Loucy (cell line): ENCODE results near the gene SLC25A13.

Source experiments
- H2AFZ ChIP-seq: fragments of 200-600 bp; sonication (generic); 2 replicates; pipeline ENCODE4 v1.6.0; 2016; ENCODE audit warnings: antibody characterized with exemption, mild to moderate bottlenecking, low read length, moderate library complexity
- H3F3A ChIP-seq: fragments of 200-600 bp; 2 replicates; pipeline ENCODE4 v1.6.0; 2016; ENCODE audit warnings: antibody characterized with exemption, low read depth, mild to moderate bottlenecking
- H3K27me3 ChIP-seq: fragments of 200-600 bp; sonication (generic); 2 replicates; pipeline ENCODE4 v1.6.1; 2014; ENCODE audit warnings: low read length, mild to moderate bottlenecking; ENCODE audit not compliant: insufficient read depth, poor library complexity, severe bottlenecking
- H3K36me3 ChIP-seq: fragments of 200-600 bp; sonication (generic); 2 replicates; pipeline ENCODE4 v1.6.1; 2016; ENCODE audit warnings: low read length; ENCODE audit not compliant: insufficient read depth
- H3K4me1 ChIP-seq: fragments of 200-600 bp; sonication (generic); 2 replicates; pipeline ENCODE4 v1.5.1; 2014; ENCODE audit warnings: low read length, mild to moderate bottlenecking; ENCODE audit not compliant: insufficient read depth, poor library complexity, severe bottlenecking
- H3K4me2 ChIP-seq: fragments of 200-600 bp; sonication (generic); 2 replicates; pipeline ENCODE4 v1.6.0; 2014; ENCODE audit warnings: antibody characterized with exemption, low read length, low read depth, mild to moderate bottlenecking; ENCODE audit not compliant: poor library complexity, severe bottlenecking
- H3K4me3 ChIP-seq: fragments of 200-600 bp; sonication (generic); 2 replicates; pipeline ENCODE4 v1.5.1; 2014; ENCODE audit warnings: low read length, mild to moderate bottlenecking, mixed read lengths; ENCODE audit not compliant: poor library complexity, severe bottlenecking
- H3K79me2 ChIP-seq: fragments of 200-600 bp; sonication (generic); 2 replicates; pipeline ENCODE4 v1.6.1; 2014; ENCODE audit warnings: low read length; ENCODE audit not compliant: insufficient read depth
- H3K9ac ChIP-seq: fragments of 200-600 bp; sonication (generic); 2 replicates; pipeline ENCODE4 v1.6.0; 2014; ENCODE audit warnings: mild to moderate bottlenecking, low read depth, low read length, moderate library complexity; ENCODE audit not compliant: poor library complexity, severe bottlenecking
- H3K9me2 ChIP-seq: fragments of 200-600 bp; sonication (generic); replicated peaks from 2 replicates; pipeline ENCODE4 v1.6.1; 2016; ENCODE audit warnings: low read depth, low read length, mixed read lengths
- H3K9me3 ChIP-seq: fragments of 200-600 bp; sonication (generic); 2 replicates; pipeline ENCODE4 v1.6.1; 2014; ENCODE audit warnings: mild to moderate bottlenecking, antibody characterized with exemption, low read length, low read depth; ENCODE audit not compliant: insufficient read depth
- H4K20me1 ChIP-seq: fragments of 200-600 bp; sonication (generic); 2 replicates; pipeline ENCODE4 v1.6.0; 2014; ENCODE audit warnings: antibody characterized with exemption, low read length, mild to moderate bottlenecking; ENCODE audit not compliant: insufficient read depth, poor library complexity, severe bottlenecking
- EZH2phosphoT487 ChIP-seq: fragments of 200-600 bp; IDR thresholded peaks from 2 replicates; pipeline ENCODE4 v1.6.1; 2018; ENCODE audit warnings: antibody characterized with exemption, mild to moderate bottlenecking, moderate library complexity, borderline replicate concordance
- TF ChIP-seq, protein P1 (sequence below): fragments of 200-600 bp; sonication (generic); conservative IDR thresholded peaks from 2 replicates; pipeline ENCODE4 v1.5.1; 2014; ENCODE audit warnings: mild to moderate bottlenecking, antibody characterized with exemption, low read length

Gene SLC25A13

DNA sequence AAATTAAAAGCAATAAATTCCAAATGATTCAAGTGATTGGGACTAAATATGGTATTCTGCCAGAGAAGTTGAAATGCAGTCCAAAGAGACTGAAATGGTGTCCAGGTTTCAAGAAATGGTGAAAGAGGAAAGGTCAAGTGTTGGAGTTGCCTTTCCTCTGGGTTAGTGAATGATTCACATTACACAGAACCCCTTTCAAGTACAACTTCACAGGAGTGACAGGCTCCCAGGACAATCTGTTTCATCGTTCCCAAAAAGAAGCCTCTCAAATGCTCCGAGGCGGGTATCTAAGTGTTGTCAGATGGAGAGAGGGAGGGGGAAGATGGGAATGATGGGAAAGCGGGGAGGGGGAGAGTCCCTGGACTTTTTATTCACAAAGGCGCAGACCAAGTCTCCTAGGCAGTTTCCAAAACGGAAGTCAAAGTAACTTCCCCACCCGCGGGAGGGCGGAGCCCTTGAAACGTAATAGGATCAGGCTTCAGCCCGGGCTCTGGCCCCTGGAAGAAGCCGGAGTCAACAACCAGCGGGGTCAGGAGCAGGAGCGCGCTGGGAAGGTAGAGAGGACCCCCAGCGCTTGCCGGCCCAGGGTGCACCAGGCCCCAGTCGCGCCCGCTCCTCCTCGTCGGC is 754 bp downstream of the SLC25A13 start:
- peaks cover 56% of the 10 kb centered on the region for H3K79me2 ChIP-seq
- H4K20me1 ChIP-seq = peaks cover 4% of the 10 kb centered on the region
- TF ChIP-seq EZH2phosphoT487 = no peak
- TF ChIP-seq, protein P1, sequence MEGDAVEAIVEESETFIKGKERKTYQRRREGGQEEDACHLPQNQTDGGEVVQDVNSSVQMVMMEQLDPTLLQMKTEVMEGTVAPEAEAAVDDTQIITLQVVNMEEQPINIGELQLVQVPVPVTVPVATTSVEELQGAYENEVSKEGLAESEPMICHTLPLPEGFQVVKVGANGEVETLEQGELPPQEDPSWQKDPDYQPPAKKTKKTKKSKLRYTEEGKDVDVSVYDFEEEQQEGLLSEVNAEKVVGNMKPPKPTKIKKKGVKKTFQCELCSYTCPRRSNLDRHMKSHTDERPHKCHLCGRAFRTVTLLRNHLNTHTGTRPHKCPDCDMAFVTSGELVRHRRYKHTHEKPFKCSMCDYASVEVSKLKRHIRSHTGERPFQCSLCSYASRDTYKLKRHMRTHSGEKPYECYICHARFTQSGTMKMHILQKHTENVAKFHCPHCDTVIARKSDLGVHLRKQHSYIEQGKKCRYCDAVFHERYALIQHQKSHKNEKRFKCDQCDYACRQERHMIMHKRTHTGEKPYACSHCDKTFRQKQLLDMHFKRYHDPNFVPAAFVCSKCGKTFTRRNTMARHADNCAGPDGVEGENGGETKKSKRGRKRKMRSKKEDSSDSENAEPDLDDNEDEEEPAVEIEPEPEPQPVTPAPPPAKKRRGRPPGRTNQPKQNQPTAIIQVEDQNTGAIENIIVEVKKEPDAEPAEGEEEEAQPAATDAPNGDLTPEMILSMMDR = no peak
- H3K9me3 ChIP-seq = no peaks in the 10 kb centered on the region
- no peaks in the 10 kb centered on the region for H3K27me3 ChIP-seq
- H3K4me1 ChIP-seq = peaks cover 47% of the 10 kb centered on the region
- peak overlapping the region; percentile 93 for H3K4me2 ChIP-seq
- H3K9me2 ChIP-seq = no peaks in the 10 kb centered on the region
- peak overlapping the region; percentile 86 for H3K4me3 ChIP-seq
- peak overlapping the region; percentile 97 for H2AFZ ChIP-seq
- no peaks in the 10 kb centered on the region for H3K36me3 ChIP-seq
- no peaks in the 10 kb centered on the region for H3F3A ChIP-seq
- peak overlapping the region; percentile 86 for H3K9ac ChIP-seq

DNA sequence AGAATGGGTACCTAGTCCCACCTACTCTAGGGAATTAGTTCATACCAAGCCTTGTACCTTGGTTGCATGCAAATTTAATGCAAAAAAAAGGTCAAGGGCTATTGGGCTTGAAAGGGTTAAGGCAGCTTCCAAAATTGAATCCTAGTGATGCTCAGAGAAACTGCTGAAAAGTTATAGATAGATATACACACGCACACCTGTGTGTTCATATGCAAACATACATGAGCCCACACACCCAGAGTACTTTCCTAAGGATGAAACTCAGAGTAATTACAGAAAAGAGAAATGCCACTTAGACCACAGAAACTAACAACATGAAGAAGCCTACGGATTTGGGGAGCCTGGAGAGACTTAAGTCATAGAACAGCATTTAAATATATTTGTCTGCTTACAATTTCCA is 1.5 kb downstream of the SLC25A13 start:
- H3K9me3 ChIP-seq = no peaks in the 10 kb centered on the region
- no peaks in the 10 kb centered on the region for H3K36me3 ChIP-seq
- TF ChIP-seq, protein P1 = no peak
- TF ChIP-seq EZH2phosphoT487 = no peak
- H3K9ac ChIP-seq = peak overlapping the region; percentile 86
- H3K9me2 ChIP-seq = no peaks in the 10 kb centered on the region
- peak overlapping the region; percentile 86 for H3K4me3 ChIP-seq
- H3K79me2 ChIP-seq = peaks cover 61% of the 10 kb centered on the region
- peaks cover 47% of the 10 kb centered on the region for H3K4me1 ChIP-seq
- no peaks in the 10 kb centered on the region for H3F3A ChIP-seq
- H4K20me1 ChIP-seq = peaks cover 12% of the 10 kb centered on the region
- H2AFZ ChIP-seq = peak overlapping the region; percentile 97; the same call in 1 of the 2 replicates
- peak overlapping the region; percentile 93 for H3K4me2 ChIP-seq
- no peaks in the 10 kb centered on the region for H3K27me3 ChIP-seq

DNA sequence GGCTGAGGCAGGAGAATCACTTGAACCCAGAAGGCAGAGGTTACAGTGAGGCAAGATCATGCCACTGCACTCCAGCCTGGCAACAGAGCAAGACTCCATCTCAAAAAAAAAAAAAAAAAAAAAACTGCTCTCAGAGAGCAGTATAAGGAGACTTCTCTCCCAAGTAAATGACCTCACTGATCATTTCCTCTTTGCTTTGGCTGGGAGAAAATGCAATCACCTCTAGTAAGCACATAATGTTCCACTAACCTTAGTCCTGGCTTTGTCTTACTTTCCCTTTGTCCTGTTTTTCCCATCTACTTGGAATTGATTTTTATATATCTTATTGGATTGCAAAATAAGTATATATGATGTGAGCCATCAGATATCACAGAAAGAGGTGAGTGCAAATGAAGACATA is 2.5 kb downstream of the SLC25A13 start:
- Histone ChIP-seq H4K20me1 (peaks cover 16% of the 10 kb centered on the region), H3F3A (no peaks in the 10 kb centered on the region)

More for the DNA sequence above, 2.5 kb downstream of the SLC25A13 start:
- H3K4me2 ChIP-seq = peak overlapping the region; percentile 93
- no peaks in the 10 kb centered on the region for H3K36me3 ChIP-seq
- H3K9me2 ChIP-seq = no peaks in the 10 kb centered on the region
- H2AFZ ChIP-seq = no peak overlapping the region
- no peaks in the 10 kb centered on the region for H3K9me3 ChIP-seq
- peaks cover 71% of the 10 kb centered on the region for H3K79me2 ChIP-seq
- H3K4me3 ChIP-seq = peak overlapping the region; percentile 29
- no peaks in the 10 kb centered on the region for H3K27me3 ChIP-seq
- TF ChIP-seq, protein P1 = no peak
- TF ChIP-seq EZH2phosphoT487 = no peak
- H3K4me1 ChIP-seq = peaks cover 57% of the 10 kb centered on the region
- H3K9ac ChIP-seq = no peak overlapping the region
